Heart right ventricle (tissue), 16 donors: ENCODE measurements around the gene PCDHGB4. TPM values are rescaled to one million over a fixed set of nuclear protein-coding genes. Genes with fewer than 3 reads are reported as not detected.
"Not testable (repeated sequence)": the region's sequence is repeated elsewhere in the genome, so short reads cannot be mapped to it uniquely, and the experiment has no call there.

ENCODE experiments used
- ATAC-seq, 8 donors: fragments of 200-7000 bp; cut with Tn5 transposase; one replicate each; pipeline ENCODE4 v1.9.1; 2020; ENCODE audit warnings: mild to moderate bottlenecking in 8 of 8, moderate library complexity in 8 of 8, moderate number of reproducible peaks in 1 of 8
- DNase-seq, 2 donors: peaks; one replicate each; pipeline ENCODE4 v3.0.0-alpha.2; 2020
- H3K27ac ChIP-seq, 10 donors: fragments of 200-600 bp; sonication (generic) in 2 of 10; one replicate each; pipeline versions ENCODE4 v1.5.0 to v1.8.0; 2020 to 2022; ENCODE audit warnings: mild to moderate bottlenecking in 3 of 10
- H3K27me3 ChIP-seq, 7 donors: fragments of 200-600 bp; one replicate each; pipeline ENCODE4 v1.8.0; 2021 to 2022; ENCODE audit warnings: mild to moderate bottlenecking in 2 of 7
- H3K36me3 ChIP-seq, 9 donors: fragments of 200-600 bp; sonication (generic) in 1 of 9; one replicate each; pipeline versions ENCODE4 v1.5.0 to v1.8.0; 2020 to 2022; ENCODE audit warnings: mild to moderate bottlenecking in 2 of 9
- H3K4me1 ChIP-seq, 9 donors: fragments of 200-600 bp; sonication (generic) in 1 of 9; one replicate each; pipeline versions ENCODE4 v1.5.0 to v1.8.0; 2020 to 2022; ENCODE audit warnings: mild to moderate bottlenecking in 4 of 9
- H3K4me3 ChIP-seq, 10 donors: fragments of 200-600 bp; sonication (generic) in 2 of 10; one replicate each; pipeline versions ENCODE4 v1.5.0 to v1.8.0; 2020 to 2022; ENCODE audit warnings: mild to moderate bottlenecking in 7 of 10, moderate library complexity in 2 of 10
- H3K9me3 ChIP-seq, 11 donors: fragments of 200-600 bp in 10 of 11; sonication (generic) in 2 of 11; one replicate each; pipeline versions ENCODE4 v1.5.0 to v1.8.0; 2013 to 2022; ENCODE audit warnings: mild to moderate bottlenecking in 2 of 11, control low read depth in 1 of 11, moderate library complexity in 1 of 11
- CTCF ChIP-seq, 9 donors: fragments of 200-600 bp; sonication (generic) in 2 of 9; IDR thresholded peaks; one replicate each; pipeline versions ENCODE4 v1.5.0 to v1.8.0; 2021 to 2022; ENCODE audit warnings: antibody characterized with exemption in 9 of 9, mild to moderate bottlenecking in 5 of 9, moderate library complexity in 1 of 9
- WGBS, 2 donors: extraction: QIAGEN DNeasy Blood & Tissue Kit; methylation state at CpG; one replicate each; pipeline ENCODE4 v1.1.7; 2013; ENCODE audit warnings: inconsistent platforms in 1 of 2; 5-methylcytosine and 5-hydroxymethylcytosine counted together
- intact Hi-C, 10 donors: fragments of 100-400 bp; cut with DNase I; formaldehyde crosslinking; loops; one replicate each; pipeline versions ENCODE4 v1.11.1 to v1.14.2; 2022
- polyA plus RNA-seq, 2 donors: library from polyadenylated mRNA; stranded (reverse); fragments of 200-250 nt; gene quantifications; one replicate each; pipeline ENCODE4 v1.2.3, GENCODE V29; 2013
- total RNA-seq, 10 donors: library from RNA; stranded (reverse); fragmentation: NEBNext Ultra II Directional in 3 of 10; extraction: Animal tissue kit (Norgen Biotek cat#: 25700) in 3 of 10; gene quantifications; one replicate each; pipeline versions ENCODE4 v1.2.1 to v1.2.4, GENCODE V29; 2021 to 2023
- donor health status: Arrhythmogenic right ventricular cardiomyopathy.
- donor health status: ischemic (EF 13 %, LVEDD 7.1; RV severe dilation, severe dysfunction).
- donor health status: healthy with polysubstance abuse.
- donor health status: DM: no; HTN: yes; CAD: no.
- donor health status: DM: no; HTN: no; CAD: no.
- donor health status: ischemic (EF 25% LVEDD 6.9; RV normal size, moderate dysfunction).
- donor health status: ischemic (EF 25% LVEDD 5.7; RV mildly dilated, moderate dysfunction).
- donor health status: healthy.
- donor health status: DM: yes; HTN: yes; CAD: no.
- donor health status: Ischemic cardiomyopathy.
- donor health status: ischemic (EF 35%, LVEDD 5.7; RV mildly dilated, moderate dysfunction).
- donor health status: nonischemic (EF 11% LVEDD 7.7; RV severe dilation, severe dysfunction).
- donor health status: DM: yes; HTN: yes; CAD: no.
- donor health status: PGD.
- donor health status: ischemic (EF 29% LVEDD 5.4; RV normal size, mild dysfunction).
- donor health status: nonischemic (EF 23%, LVEDD 6.1; RV moderate dilation, normal function).

The PCDHGB4 gene
- total and polyA plus RNA-seq, 12 donors = 0.96 to 10.9 (median 7.1) TPM

GRCh38 chr5:141431286-141431685, 43.8 kb downstream of the PCDHGB4 start:
- ATAC-seq (peak in 6 of 8 donors; percentile 11 to 58 (median 36)), DNase-seq (no peak)
- peaks cover 0 to 71% (median 0%) of the 10 kb centered on the region in 7 donors for H3K27me3 ChIP-seq
- intact Hi-C loops = loop anchor here in 6 of 10 donors (2.0 to 5.0 kb wide), 4 partner anchors 91 to 130 kb away; no protein-coding TSS in a partner anchor
- peak overlapping the region in 2 of 10 donors; percentile 5 to 52 for H3K27ac ChIP-seq
- peaks cover 0 to 22% (median 0%) of the 10 kb centered on the region in 9 donors for H3K4me1 ChIP-seq
- peaks cover 0 to 45% (median 0%) of the 10 kb centered on the region in 9 donors for H3K36me3 ChIP-seq
- peak overlapping the region in 9 of 10 donors; percentile 24 to 52 (median 40) for H3K4me3 ChIP-seq
- TF ChIP-seq CTCF (IDR thresholded peaks at IDR 0.05) = no peak
- 21 to 28% methylated on average over 37 of the region's 37 CpGs for WGBS, 2 donors
- peaks cover 0 to 100% (median 79%) of the 10 kb centered on the region in 11 donors for H3K9me3 ChIP-seq

GRCh38 chr5:141432308-141432707, 44.8 kb downstream of the PCDHGB4 start:
- not testable (repeated sequence) for DNase-seq, H3K27ac ChIP-seq, H3K4me3 ChIP-seq, ATAC-seq
- WGBS, 2 donors = 40 to 42% methylated on average over 38 of the region's 38 CpGs
- intact Hi-C loops = loop anchor here in 4 of 10 donors (5.0 kb wide), 2 partner anchors 90 to 95 kb away; no protein-coding TSS in a partner anchor
- peaks cover 0 to 22% (median 0%) of the 10 kb centered on the region in 9 donors for H3K4me1 ChIP-seq
- peaks cover 0 to 100% (median 70%) of the 10 kb centered on the region in 11 donors for H3K9me3 ChIP-seq
- H3K27me3 ChIP-seq = peaks cover 0 to 61% (median 0%) of the 10 kb centered on the region in 7 donors
- H3K36me3 ChIP-seq = peaks cover 0 to 45% (median 0%) of the 10 kb centered on the region in 9 donors

DNA sequence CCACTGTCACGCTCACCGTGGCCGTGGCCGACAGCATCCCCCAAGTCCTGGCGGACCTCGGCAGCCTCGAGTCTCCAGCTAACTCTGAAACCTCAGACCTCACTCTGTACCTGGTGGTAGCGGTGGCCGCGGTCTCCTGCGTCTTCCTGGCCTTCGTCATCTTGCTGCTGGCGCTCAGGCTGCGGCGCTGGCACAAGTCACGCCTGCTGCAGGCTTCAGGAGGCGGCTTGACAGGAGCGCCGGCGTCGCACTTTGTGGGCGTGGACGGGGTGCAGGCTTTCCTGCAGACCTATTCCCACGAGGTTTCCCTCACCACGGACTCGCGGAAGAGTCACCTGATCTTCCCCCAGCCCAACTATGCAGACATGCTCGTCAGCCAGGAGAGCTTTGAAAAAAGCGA, 45.2 kb downstream of the PCDHGB4 start:
- 46% methylated on average over 28 to 29 of the region's 29 CpGs for WGBS, 2 donors
- not testable (repeated sequence) for H3K4me3 ChIP-seq, DNase-seq, ATAC-seq, H3K27ac ChIP-seq
- intact Hi-C loops = loop anchor here in 4 of 10 donors (5.0 kb wide), 2 partner anchors 90 to 95 kb away; no protein-coding TSS in a partner anchor
- H3K36me3 ChIP-seq = peaks cover 0 to 45% (median 0%) of the 10 kb centered on the region in 9 donors
- H3K27me3 ChIP-seq = peaks cover 0 to 57% (median 0%) of the 10 kb centered on the region in 7 donors
- H3K9me3 ChIP-seq = peaks cover 0 to 100% (median 70%) of the 10 kb centered on the region in 11 donors
- H3K4me1 ChIP-seq = peaks cover 0 to 22% (median 0%) of the 10 kb centered on the region in 9 donors

DNA sequence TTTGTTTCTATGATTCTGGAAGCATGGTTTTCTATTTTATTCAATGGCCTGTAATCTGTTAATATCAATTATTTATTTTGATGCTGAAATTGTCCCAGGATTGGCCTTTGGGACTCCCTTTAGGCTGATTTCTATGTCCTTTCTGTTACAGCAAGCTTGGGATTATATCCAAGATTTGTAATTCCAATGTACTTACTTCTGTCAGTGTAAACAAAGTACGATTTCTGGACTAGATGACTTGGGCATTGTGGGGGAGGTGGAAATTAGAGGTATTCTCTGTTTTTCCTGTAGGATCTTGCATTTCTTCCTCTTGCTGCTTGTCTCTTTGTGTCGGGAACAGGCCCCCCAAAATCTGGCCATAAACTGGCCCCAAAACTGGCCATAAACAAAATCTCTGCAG, 46.5 kb downstream of the PCDHGB4 start:
- ATAC-seq = no peak
- H3K9me3 ChIP-seq = peaks cover 0 to 98% (median 59%) of the 10 kb centered on the region in 11 donors

GRCh38 chr5:141437221-141437620, 49.7 kb downstream of the PCDHGB4 start:
- intact Hi-C loops = no loop called here
- 90 to 96% methylated on average over 2 of the region's 2 CpGs for WGBS, 2 donors
- no peak overlapping the region for H3K27ac ChIP-seq

More for the DNA sequence above, 46.5 kb downstream of the PCDHGB4 start:
- WGBS, 2 donors = 83 to 84% methylated on average over 2 of the region's 2 CpGs
- Histone ChIP-seq H3K4me1 (peaks cover 0 to 22% (median 0%) of the 10 kb centered on the region in 9 donors), H3K27me3 (peaks cover 0 to 44% (median 0%) of the 10 kb centered on the region in 7 donors), H3K36me3 (peaks cover 0 to 43% (median 0%) of the 10 kb centered on the region in 9 donors), H3K4me3 (no peak overlapping the region), H3K27ac (no peak overlapping the region)
- intact Hi-C loops = loop anchor here in 4 of 10 donors (5.0 kb wide), 2 partner anchors 88 to 93 kb away; no protein-coding TSS in a partner anchor
- TF ChIP-seq CTCF (IDR thresholded peaks at IDR 0.05) = no peak
- DNase-seq = no peak

More at GRCh38 chr5:141437221-141437620, 49.7 kb downstream of the PCDHGB4 start:
- ATAC-seq (no peak), DNase-seq (no peak)
- H3K36me3 ChIP-seq = peaks cover 0 to 38% (median 0%) of the 10 kb centered on the region in 9 donors
- TF ChIP-seq CTCF (IDR thresholded peaks at IDR 0.05) = no peak
- no peak overlapping the region for H3K4me3 ChIP-seq
- peaks cover 0 to 6% (median 0%) of the 10 kb centered on the region in 9 donors for H3K4me1 ChIP-seq
- peaks cover 0 to 98% (median 53%) of the 10 kb centered on the region in 11 donors for H3K9me3 ChIP-seq
- H3K27me3 ChIP-seq = peaks cover 0 to 13% (median 0%) of the 10 kb centered on the region in 7 donors
